GM18861 (cell line): ENCODE data around the gene FANCM.
"Not testable (repeated sequence)": the region's sequence is repeated elsewhere in the genome, so short reads cannot be mapped to it uniquely, and the experiment has no call there.

Experiments used
- ATAC-seq: cut with Tn5 transposase; IDR thresholded peaks from one replicate; pipeline ENCODE4 v1.9.1; 2021; ENCODE audit not compliant: unreplicated experiment

The FANCM gene

GRCh38 chr14:45136399-45136798, 669 bp downstream of the FANCM start:
- no peak for ATAC-seq

GRCh38 chr14:45140661-45141187, 5.0 kb downstream of the FANCM start:
- no peak for ATAC-seq

GRCh38 chr14:45142083-45142482, 6.4 kb downstream of the FANCM start:
- not testable (repeated sequence) for ATAC-seq

GRCh38 chr14:45144658-45145057, 8.9 kb downstream of the FANCM start:
- ATAC-seq = peak; percentile 48

GRCh38 chr14:45145214-45145613, 9.5 kb downstream of the FANCM start:
- peak; percentile 47 for ATAC-seq

GRCh38 chr14:45149602-45150001, 13.9 kb downstream of the FANCM start:
- no peak for ATAC-seq

- ATAC-seq = no peak
These were observed 14.7 kb downstream of the FANCM start for GRCh38 chr14:45150386-45150890.

- ATAC-seq = peak; percentile 52
These were observed 20.3 kb downstream of the FANCM start for GRCh38 chr14:45156067-45156466.

- ATAC-seq = no peak
These were observed 34.2 kb downstream of the FANCM start for GRCh38 chr14:45169906-45170305.

- ATAC-seq = no peak
These were observed 41.3 kb downstream of the FANCM start for GRCh38 chr14:45177076-45177475.

- ATAC-seq = no peak
These were observed 45.6 kb downstream of the FANCM start for GRCh38 chr14:45181329-45181728.

- ATAC-seq = no peak
These were observed 46.1 kb downstream of the FANCM start for GRCh38 chr14:45181806-45182205.

GRCh38 chr14:45185100-45185814, 49.5 kb downstream of the FANCM start:
- no peak for ATAC-seq

GRCh38 chr14:45194964-45195363, 59.2 kb downstream of the FANCM start:
- no peak for ATAC-seq

- ATAC-seq = no peak
These were observed 62.8 kb downstream of the FANCM start for GRCh38 chr14:45198551-45198950.

- no peak for ATAC-seq
These were observed 63.5 kb downstream of the FANCM start for GRCh38 chr14:45199230-45199629.

- peak; percentile 49 for ATAC-seq
These were observed 66.2 kb downstream of the FANCM start for GRCh38 chr14:45201905-45202304.

GRCh38 chr14:45204241-45204640, 68.5 kb downstream of the FANCM start:
- ATAC-seq = no peak

- ATAC-seq = no peak
These were observed 74.4 kb downstream of the FANCM start for GRCh38 chr14:45210159-45210558.

- ATAC-seq = no peak
These were observed 75.6 kb downstream of the FANCM start for GRCh38 chr14:45211295-45211694.

GRCh38 chr14:45212231-45212630, 76.5 kb downstream of the FANCM start:
- no peak for ATAC-seq

- ATAC-seq = not testable (repeated sequence)
These were observed 78.0 kb downstream of the FANCM start for GRCh38 chr14:45213716-45214115.

- ATAC-seq = not testable (repeated sequence)
These were observed 78.6 kb downstream of the FANCM start for GRCh38 chr14:45214341-45214740.
